RWPE1 (cell line): ENCODE measurements around the gene SCAMP3.

Source experiments
- CTCF ChIA-PET: fragments of 350-600 bp; sonication (Branson Sonifier 250); formaldehyde crosslinking; extraction: SDS; loops from one replicate; lab custom pipeline; 2021; lab: Yijun Ruan, JAX
- POLR2A ChIA-PET: fragments of 400-600 bp; formaldehyde crosslinking; extraction: SDS; loops from one replicate; lab custom pipeline; 2020; ENCODE audit warnings: antibody characterized with exemption; ENCODE audit not compliant: low non-redundant PET; lab: Yijun Ruan, JAX
- DNase-seq: peaks from one replicate; pipeline ENCODE4 v3.0.0; 2012; ENCODE audit warnings: low spot score
- H3K27ac ChIP-seq: fragments of 450-650 bp; 2 replicates; pipeline ENCODE4 v1.5.1; 2017
- TF ChIP-seq, protein P1 (sequence below): fragments of 450-650 bp; conservative IDR thresholded peaks from 2 replicates; pipeline ENCODE4 v1.5.1; 2017; ENCODE audit warnings: low read depth, mild to moderate bottlenecking

The SCAMP3 gene

DNA sequence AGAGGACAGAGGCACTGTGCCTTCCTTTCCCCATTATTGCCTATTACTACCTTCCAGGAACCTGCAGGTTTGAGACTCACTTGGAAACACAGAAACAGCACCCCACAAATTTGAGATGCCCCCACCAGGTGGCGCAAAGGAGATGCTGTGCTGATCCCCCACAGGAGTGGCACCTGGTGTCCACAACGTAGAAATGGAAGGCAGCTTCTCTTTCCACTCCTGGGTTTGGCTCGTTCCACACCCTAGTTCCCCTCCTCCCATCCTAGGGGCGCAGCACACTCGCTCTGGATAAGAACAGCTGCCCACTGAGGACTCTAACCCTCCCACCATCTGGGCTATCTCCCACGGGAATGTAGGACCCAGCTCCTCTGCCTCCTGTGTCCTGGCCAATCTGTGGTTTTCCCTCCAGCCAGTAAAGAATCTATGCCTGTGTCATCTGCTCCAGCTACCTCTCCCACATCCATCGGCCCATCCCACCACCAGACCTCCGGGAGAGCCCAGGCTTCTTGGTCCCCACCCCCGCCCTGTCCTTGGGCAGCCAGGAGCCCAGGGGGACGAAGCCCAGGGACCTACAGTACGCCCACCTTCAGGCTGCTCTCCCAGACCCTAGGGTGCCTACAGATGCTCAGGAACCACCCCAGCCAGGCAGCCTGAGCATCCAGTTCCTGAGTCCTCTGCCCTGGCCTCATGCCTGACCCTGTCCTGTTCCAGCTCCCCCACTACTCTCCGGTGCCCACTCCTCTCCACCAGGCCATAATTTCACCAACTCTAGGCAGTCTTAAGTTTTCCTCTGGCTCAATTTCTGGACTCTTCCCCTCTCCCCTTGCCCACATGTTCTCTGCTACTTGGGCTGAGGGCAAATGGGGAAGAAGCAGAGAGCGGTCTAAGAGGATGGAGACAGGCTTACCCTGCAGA, 55.0 kb downstream of the SCAMP3 start:
- peak; percentile 75 for DNase-seq
- ChIA-PET CTCF (interaction anchor here (0.6 to 2.3 kb wide), 16 partner anchors 11 to 470 kb away, joined by 3 to 22 read pairs (median 4); partner anchors contain the start of genes ENTREP3 and KRTCAP2), POLR2A (interaction anchor here (1.0 kb wide), 1 partner anchor 20 kb away, joined by 3 read pairs; no protein-coding TSS in a partner anchor)
- H3K27ac ChIP-seq, result peak overlapping the region; percentile 94
- TF ChIP-seq, protein P1, sequence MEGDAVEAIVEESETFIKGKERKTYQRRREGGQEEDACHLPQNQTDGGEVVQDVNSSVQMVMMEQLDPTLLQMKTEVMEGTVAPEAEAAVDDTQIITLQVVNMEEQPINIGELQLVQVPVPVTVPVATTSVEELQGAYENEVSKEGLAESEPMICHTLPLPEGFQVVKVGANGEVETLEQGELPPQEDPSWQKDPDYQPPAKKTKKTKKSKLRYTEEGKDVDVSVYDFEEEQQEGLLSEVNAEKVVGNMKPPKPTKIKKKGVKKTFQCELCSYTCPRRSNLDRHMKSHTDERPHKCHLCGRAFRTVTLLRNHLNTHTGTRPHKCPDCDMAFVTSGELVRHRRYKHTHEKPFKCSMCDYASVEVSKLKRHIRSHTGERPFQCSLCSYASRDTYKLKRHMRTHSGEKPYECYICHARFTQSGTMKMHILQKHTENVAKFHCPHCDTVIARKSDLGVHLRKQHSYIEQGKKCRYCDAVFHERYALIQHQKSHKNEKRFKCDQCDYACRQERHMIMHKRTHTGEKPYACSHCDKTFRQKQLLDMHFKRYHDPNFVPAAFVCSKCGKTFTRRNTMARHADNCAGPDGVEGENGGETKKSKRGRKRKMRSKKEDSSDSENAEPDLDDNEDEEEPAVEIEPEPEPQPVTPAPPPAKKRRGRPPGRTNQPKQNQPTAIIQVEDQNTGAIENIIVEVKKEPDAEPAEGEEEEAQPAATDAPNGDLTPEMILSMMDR, result peak; percentile 89
